HEK293T (cell line): ENCODE data around the gene GOPC.

ENCODE experiments used
- CTCF ChIA-PET: fragments of 350-600 bp; formaldehyde crosslinking; extraction: SDS; loops from one replicate; lab custom pipeline; 2021; ENCODE audit warnings: antibody characterized with exemption, inconsistent platforms; lab: Yijun Ruan, JAX
- POLR2A ChIA-PET: fragments of 350-600 bp; formaldehyde crosslinking; extraction: SDS; loops from one replicate; lab custom pipeline; 2020; ENCODE audit warnings: antibody characterized with exemption, inconsistent platforms; lab: Yijun Ruan, JAX
- DNase-seq: peaks from one replicate; pipeline ENCODE4 v3.0.0; 2012; ENCODE audit warnings: mixed read lengths; ENCODE audit errors: extremely low spot score
- ARNT ChIP-seq: fragments of 450-650 bp; IDR thresholded peaks from 2 replicates; pipeline ENCODE4 v1.6.1; 2017; ENCODE audit warnings: mild to moderate bottlenecking
- BHLHE40 ChIP-seq: fragments of 450-650 bp; IDR thresholded peaks from 2 replicates; pipeline ENCODE4 v1.6.1; 2016; ENCODE audit warnings: mild to moderate bottlenecking, moderate library complexity, borderline replicate concordance
- CTBP1 ChIP-seq: fragments of 450-650 bp; IDR thresholded peaks from 2 replicates; pipeline ENCODE4 v1.6.1; 2016; ENCODE audit warnings: borderline replicate concordance
- ELF4 ChIP-seq: fragments of 450-650 bp; IDR thresholded peaks from 2 replicates; pipeline ENCODE4 v1.6.1; 2017; ENCODE audit warnings: antibody characterized with exemption
- FOXA1 ChIP-seq: fragments of 450-650 bp; IDR thresholded peaks from 2 replicates; pipeline ENCODE4 v1.6.1; 2016; ENCODE audit warnings: mild to moderate bottlenecking
- FOXK2 ChIP-seq: fragments of 450-650 bp; IDR thresholded peaks from 2 replicates; pipeline ENCODE4 v1.6.1; 2016; ENCODE audit warnings: mild to moderate bottlenecking
- FOXM1 ChIP-seq: fragments of 450-650 bp; IDR thresholded peaks from 2 replicates; pipeline ENCODE4 v1.6.1; 2017; ENCODE audit warnings: mild to moderate bottlenecking, borderline replicate concordance
- HDGF ChIP-seq: fragments of 450-650 bp; IDR thresholded peaks from 2 replicates; pipeline ENCODE4 v1.6.1; 2017; ENCODE audit warnings: antibody characterized with exemption, borderline replicate concordance
- L3MBTL2 ChIP-seq: fragments of 450-650 bp; conservative IDR thresholded peaks from 2 replicates; pipeline ENCODE4 v1.6.1; 2016; ENCODE audit warnings: mild to moderate bottlenecking
- LEF1 ChIP-seq: fragments of 450-650 bp; IDR thresholded peaks from 2 replicates; pipeline ENCODE4 v1.6.1; 2017; ENCODE audit warnings: mild to moderate bottlenecking, borderline replicate concordance
- NFRKB ChIP-seq: fragments of 450-650 bp; IDR thresholded peaks from 2 replicates; pipeline ENCODE4 v1.6.1; 2016; ENCODE audit warnings: mild to moderate bottlenecking, moderate library complexity
- SP1 ChIP-seq: fragments of 450-650 bp; IDR thresholded peaks from 2 replicates; pipeline ENCODE4 v1.6.1; 2017
- SUZ12 ChIP-seq: fragments of 450-650 bp; IDR thresholded peaks from 2 replicates; pipeline ENCODE4 v1.6.1; 2016; ENCODE audit warnings: mild to moderate bottlenecking
- TARDBP ChIP-seq: fragments of 450-650 bp; IDR thresholded peaks from 2 replicates; pipeline ENCODE4 v1.6.1; 2016
- ZNF384 ChIP-seq: fragments of 450-650 bp; IDR thresholded peaks from 2 replicates; pipeline ENCODE4 v1.6.1; 2016
- TF ChIP-seq, protein P1 (sequence below): fragments of 450-650 bp; IDR thresholded peaks from 2 replicates; pipeline ENCODE4 v1.6.1; 2016

The GOPC gene

DNA sequence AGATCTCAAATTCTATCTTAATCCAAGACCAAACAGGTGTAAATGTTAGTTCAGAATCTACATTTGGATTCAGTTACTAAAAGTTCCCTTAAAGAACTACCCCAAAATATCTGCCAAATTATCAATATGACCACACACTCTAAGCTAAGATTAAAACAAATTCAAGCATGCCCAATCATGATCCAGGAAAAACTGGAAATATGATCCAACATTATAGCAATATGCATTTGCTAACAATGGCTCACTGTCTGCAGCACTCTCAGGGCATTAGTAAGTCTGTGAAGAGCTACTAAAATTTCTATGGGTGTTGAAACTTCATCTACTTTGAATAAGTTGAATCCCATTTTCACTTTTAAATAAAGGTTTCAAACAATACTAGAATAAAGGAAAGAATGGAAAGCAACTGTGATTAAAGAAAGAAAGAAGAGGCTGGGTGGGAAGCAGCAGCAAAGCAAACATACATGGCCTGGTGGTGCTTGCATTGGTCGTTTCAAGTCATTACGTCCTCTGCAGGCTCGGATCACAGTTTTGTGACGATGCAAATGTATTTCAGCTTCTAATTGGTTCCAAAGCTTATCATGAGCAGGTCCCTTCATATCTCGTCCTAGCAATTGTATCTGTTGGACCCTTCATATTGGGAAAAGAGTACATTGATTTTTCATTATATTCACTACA is 29.2 kb downstream of the GOPC start:
- POLR2A ChIA-PET = interaction anchor here (0.7 kb wide), 1 partner anchor 318 kb away, joined by 3 read pairs; no protein-coding TSS in a partner anchor
- TF ChIP-seq FOXK2 = no peak
- TF ChIP-seq ARNT = no peak
- TF ChIP-seq ELF4 = no peak
- TF ChIP-seq FOXA1 = no peak
- no peak for TF ChIP-seq FOXM1
- no peak for TF ChIP-seq NFRKB
- TF ChIP-seq, protein P1, sequence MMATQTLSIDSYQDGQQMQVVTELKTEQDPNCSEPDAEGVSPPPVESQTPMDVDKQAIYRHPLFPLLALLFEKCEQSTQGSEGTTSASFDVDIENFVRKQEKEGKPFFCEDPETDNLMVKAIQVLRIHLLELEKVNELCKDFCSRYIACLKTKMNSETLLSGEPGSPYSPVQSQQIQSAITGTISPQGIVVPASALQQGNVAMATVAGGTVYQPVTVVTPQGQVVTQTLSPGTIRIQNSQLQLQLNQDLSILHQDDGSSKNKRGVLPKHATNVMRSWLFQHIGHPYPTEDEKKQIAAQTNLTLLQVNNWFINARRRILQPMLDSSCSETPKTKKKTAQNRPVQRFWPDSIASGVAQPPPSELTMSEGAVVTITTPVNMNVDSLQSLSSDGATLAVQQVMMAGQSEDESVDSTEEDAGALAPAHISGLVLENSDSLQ = no peak
- no peak for TF ChIP-seq HDGF

DNA sequence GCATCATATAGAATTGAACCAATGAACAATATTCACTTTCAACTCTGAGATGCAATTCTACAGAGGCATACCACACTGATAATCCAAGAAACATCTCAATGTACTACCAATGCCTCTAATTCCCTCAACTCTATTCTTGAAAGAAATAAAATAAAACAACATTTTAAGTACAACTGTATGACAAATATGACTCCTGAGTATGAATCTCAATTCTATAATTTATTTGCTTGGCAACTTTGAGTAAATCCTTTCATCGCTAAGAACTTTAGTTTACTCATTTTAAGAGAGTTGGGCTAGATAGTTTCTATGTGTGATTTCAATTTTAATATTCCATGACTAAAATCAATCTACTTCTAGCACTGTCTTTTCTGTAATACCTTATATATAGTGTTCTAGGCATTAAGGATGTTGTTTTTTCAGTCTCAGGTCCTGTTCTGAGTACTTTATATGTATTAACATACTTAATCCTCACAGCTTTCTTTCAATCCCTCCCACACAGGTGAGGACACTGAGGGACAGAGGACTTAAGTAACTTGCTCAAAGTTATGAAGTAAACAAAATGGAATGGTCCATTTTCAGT is 33.4 kb downstream of the GOPC start:
- ChIA-PET POLR2A (no interaction called here), CTCF (no interaction called here)

More for the DNA sequence above, 29.2 kb downstream of the GOPC start:
- CTCF ChIA-PET = no interaction called here
- no peak for DNase-seq

DNA sequence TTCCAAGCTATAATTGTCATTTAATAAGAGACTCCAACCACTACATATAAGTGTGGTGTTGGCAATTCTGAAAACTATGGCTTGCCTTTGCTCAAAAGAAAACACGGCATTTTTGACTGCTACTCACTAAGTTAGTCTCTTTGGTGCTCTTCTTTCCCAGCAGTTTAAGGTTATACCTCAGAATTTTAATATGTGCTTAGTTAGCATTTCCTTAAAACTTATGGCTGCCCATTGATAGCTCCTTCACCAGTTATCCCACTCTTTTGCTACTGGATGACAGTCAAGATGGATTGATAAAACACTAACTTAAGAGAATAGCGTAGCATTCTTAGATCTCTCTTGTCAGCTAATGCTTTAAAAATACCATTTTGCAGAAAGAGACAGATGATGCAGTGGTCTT is 34.1 kb downstream of the GOPC start:
- TF ChIP-seq SP1 (no peak), CTBP1 (no peak), ELF4 (no peak), NFRKB (no peak), ARNT (no peak), FOXA1 (no peak), BHLHE40 (no peak)
- ChIA-PET CTCF (no interaction called here), POLR2A (no interaction called here)
- DNase-seq = no peak

More for the DNA sequence above, 33.4 kb downstream of the GOPC start:
- no peak for DNase-seq
- TF ChIP-seq CTBP1 (no peak), FOXM1 (no peak), FOXA1 (no peak), SP1 (no peak), LEF1 (no peak), ELF4 (no peak), SUZ12 (no peak), BHLHE40 (no peak), ZNF384 (no peak), ARNT (no peak), HDGF (no peak), L3MBTL2 (no peak), NFRKB (no peak), FOXK2 (no peak), TARDBP (no peak)
- TF ChIP-seq, protein P1 = no peak

DNA sequence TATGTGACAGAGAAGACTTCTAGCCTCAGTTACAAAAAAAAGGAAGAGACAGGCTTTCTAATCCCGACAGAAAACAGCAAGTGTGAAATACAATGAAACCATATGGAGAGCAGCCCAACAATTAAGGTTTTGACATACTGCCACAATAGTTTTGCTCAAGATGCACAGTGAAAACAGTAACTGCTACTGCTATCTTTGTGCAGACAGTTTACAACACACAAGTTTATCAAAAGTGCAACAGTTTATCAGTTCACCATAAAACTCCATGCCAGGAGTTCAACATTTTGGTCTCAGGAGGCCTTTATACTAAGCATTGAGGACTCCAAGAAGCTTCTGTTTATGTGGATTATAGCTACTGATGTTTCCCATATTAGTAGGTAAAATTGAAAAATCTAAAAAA is 37.6 kb downstream of the GOPC start:
- CTCF ChIA-PET = no interaction called here
- no peak for TF ChIP-seq HDGF
- TF ChIP-seq TARDBP = no peak
- no peak for TF ChIP-seq SUZ12
- no peak for TF ChIP-seq LEF1
- TF ChIP-seq FOXM1 = no peak
- no peak for TF ChIP-seq FOXK2
- TF ChIP-seq SP1 = no peak
- no peak for TF ChIP-seq ZNF384
- no peak for TF ChIP-seq NFRKB
- no peak for TF ChIP-seq CTBP1
- no peak for TF ChIP-seq ARNT
- TF ChIP-seq FOXA1 = no peak
- TF ChIP-seq, protein P1 = no peak
- no peak for TF ChIP-seq ELF4
- TF ChIP-seq BHLHE40 = no peak
- TF ChIP-seq L3MBTL2 = no peak
- POLR2A ChIA-PET = no interaction called here
- DNase-seq = no peak

DNA sequence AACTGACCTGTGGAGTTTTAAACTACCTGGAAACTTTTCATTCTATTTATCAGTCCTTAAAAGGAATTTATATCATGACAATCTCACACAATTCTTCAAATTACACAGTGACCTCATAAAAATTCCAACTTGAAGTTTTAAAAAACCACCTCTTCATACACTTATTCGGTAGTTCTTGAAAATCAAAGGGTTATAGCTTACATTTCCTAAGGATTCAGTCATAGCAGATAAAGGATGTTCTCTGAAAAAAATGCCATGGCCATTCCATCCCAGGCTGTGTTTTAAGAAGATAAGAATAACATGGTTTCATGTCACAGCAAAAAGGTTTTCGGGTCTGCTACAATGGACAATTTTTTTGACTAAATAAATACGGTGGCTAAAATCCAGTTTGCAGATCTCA is 41.2 kb downstream of the GOPC start:
- POLR2A ChIA-PET = no interaction called here

More for the DNA sequence above, 41.2 kb downstream of the GOPC start:
- TF ChIP-seq, protein P1 = no peak
- no peak for TF ChIP-seq FOXK2
- no peak for TF ChIP-seq FOXM1
- no peak for TF ChIP-seq FOXA1
- TF ChIP-seq NFRKB = no peak
- no peak for TF ChIP-seq SUZ12
- no peak for TF ChIP-seq ZNF384
- no peak for TF ChIP-seq L3MBTL2
- no peak for TF ChIP-seq SP1
- no peak for TF ChIP-seq ARNT
- CTCF ChIA-PET = no interaction called here
- no peak for DNase-seq
